GM21447 (cell line): ENCODE results near the gene NOTO.

Source experiments
- ATAC-seq: cut with Tn5 transposase; IDR thresholded peaks from one replicate; pipeline ENCODE4 v1.9.1; 2021; ENCODE audit not compliant: unreplicated experiment

NOTO gene

GRCh38 chr2:73233154-73233931 lies 31.0 kb downstream of the NOTO start, which contains the start of gene PRADC1:
Gene PRADC1 (minus strand): TSS chr2:73233239. CDS start chr2:73233160, 79 bp downstream.
- peak; percentile 90 for ATAC-seq

DNA sequence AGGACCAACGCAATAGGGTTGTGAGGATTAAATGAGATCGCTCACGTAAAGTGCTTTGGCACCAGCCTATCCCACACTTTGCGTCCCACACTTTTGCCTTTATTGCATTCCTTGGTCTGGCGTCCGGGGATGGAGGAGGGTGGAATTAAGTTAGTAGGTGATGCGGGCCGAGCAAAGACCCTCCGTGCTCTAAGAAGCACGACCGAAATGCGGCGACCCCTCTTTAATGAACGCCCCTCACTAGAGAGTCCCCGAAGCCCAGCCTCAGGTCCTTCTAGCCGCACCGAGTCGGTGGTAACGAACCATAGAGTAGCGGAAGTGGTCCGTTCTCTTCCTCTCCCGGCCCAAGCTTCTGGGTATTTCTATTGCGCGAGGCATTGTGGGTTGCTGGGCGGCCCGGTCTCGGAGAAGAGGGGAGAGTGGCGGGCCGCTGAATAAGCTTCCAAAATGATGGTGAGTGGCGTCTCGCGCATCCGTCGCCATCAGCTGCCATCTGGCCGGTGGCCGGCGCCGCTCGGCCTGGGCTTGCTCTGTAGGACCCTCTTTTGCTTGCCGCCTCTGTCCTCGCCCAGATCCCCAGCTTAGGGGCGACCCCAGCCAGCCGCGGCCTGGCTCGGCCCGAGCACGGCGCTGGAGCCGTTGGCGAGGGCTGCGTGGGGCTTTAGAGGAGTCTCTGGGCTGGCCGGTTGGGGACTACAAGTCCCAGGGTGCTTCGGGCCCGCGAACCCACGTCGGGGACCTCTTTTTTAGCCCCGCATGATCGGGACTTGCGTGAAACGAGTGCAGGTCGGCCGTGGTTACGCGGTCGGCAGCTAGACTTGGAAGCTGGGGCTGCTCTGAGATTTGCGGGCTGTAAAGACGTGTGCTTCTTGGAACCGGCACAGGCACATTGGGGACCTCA lies 31.8 kb downstream of the NOTO start, which contains the start of gene CCT7:
Gene CCT7, plus strand, starts transcription at position 377 of the 901 bp plus-strand sequence. Its CDS starts 71 bp downstream, at position 448.
- peak; percentile 60 for ATAC-seq

DNA sequence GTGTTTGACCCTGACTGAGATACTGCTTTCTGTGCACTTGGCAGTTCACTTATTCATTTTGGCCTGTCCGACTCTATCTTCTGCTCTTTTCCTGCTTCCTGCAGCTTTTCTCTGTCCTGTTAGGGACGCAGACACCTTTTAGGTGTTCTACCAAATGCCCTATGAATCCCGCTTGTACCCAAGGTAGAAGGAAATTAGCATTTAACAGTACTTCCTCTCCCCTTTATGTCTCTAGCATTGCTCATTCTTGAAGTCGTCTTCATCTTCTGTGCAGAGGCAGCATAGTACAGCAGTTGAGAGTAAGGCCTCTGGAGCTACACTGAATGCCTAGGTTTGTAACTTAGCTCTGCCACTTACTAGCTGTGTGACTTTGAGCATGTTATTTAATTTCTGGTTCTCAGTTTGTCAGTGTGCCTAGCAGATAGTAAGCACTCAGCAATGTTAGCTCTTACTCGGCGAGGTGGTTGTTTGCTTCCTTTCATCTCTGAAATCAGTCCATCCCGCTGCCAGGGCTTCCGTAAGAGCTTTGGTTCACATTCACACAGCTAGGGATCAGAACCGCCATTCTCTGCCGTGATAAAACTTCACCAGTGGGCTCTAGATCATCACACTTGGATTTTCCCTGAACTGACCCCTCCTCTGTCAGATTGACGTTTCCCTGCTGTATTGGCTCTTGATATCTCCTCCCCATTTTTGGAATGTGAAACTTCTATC lies 33.1 kb downstream of the NOTO start:
- no peak for ATAC-seq

DNA sequence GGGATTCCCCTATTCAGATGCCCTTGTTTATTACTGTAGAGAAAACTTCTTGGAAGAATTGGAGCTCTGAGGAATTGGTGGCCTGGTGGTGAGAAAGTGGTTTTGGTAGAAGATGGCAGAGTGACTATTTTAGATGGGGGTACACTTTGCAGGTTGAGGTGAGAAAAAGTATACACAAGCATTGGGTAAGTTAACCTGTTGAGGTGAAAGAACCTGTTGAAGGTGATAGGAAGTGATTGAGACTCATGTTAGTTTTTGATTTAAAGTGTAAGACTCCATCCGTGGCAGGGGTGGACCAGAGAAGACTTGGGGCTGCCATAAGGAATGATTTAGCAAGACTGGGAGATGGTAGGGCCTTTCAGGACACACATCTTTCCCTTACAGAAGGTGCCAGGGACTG lies 34.8 kb downstream of the NOTO start:
- ATAC-seq, result no peak

DNA sequence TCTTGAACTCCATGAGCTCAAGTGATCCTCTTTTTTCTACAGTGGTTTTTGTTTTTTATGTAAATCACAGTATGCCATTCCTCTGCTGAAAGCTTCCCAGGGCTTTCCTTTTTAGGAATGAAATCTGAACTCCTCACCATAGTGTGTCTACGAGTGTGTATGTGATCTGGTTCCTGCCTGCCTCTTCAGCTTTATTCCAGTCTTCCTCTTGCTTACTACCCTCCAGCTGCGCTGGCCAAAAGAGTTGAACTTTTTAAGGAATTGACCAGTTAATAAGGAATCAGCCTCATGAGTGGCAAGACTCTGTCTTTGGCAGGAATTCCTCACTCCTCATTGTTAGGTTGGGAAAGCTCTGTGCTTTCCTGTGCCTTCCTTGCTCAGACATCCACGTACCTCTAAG lies 35.8 kb downstream of the NOTO start:
- no peak for ATAC-seq

- ATAC-seq, result no peak
Measured at GRCh38 chr2:73238976-73239375, 36.6 kb downstream of the NOTO start.

GRCh38 chr2:73239776-73240175 lies 37.4 kb downstream of the NOTO start:
- no peak for ATAC-seq

GRCh38 chr2:73243884-73244570 lies 41.7 kb downstream of the NOTO start:
- ATAC-seq, result no peak

DNA sequence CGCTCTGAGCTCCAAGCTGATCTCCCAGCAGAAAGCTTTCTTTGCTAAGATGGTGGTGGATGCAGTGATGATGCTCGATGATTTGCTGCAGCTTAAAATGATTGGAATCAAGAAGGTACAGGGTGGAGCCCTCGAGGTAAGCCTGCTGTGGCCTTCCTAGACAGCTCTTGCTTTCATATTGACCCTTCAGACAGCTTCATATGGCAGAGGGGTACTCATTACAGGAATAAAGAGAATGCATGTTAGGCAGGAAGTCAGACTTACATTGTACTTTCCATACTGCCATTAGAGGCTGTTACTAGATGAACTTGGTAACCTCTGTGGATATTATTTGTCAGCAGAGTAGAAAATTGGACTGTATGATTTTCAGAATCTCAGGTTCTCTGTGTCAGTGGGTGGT lies 42.2 kb downstream of the NOTO start:
- ATAC-seq, result no peak

DNA sequence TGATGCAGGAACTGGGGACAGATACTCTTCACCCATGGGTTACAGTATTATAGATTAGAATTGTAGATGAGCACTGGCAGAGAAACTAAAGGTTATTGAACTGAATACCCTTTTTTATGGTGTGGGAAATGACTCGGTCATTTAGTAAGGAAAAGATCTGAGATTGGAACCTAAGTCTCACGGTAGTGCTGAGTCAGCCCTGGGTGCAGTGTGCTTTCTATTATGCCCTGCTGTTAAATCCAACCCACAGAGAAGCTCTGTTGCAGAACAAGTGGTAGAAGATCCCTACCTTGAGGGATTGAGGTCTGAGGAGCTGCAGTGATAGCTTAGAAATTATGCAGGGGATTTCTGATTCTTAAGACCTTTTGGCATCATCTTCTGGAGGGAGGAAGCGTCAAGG lies 44.5 kb downstream of the NOTO start:
- no peak for ATAC-seq

DNA sequence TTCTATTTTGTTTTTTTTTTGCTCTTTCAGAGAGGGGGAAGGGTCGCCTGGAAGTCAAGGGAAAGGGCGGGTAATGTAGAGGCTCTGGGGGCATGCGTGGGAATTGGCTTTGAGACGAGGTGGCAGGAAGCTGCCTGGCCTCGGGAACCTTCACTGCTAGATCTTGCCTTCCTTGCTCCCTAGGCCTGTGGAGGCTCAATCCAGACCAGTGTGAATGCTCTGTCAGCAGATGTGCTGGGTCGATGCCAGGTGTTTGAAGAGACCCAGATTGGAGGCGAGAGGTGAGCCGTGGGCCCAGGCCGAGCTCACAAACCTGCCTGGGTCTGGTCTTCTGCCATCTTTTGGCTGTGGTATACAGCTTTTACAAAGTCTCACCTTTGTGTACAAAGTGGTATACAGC lies 47.3 kb downstream of the NOTO start:
- no peak for ATAC-seq

GRCh38 chr2:73250872-73251846 lies 48.8 kb downstream of the NOTO start:
- ATAC-seq, result no peak

DNA sequence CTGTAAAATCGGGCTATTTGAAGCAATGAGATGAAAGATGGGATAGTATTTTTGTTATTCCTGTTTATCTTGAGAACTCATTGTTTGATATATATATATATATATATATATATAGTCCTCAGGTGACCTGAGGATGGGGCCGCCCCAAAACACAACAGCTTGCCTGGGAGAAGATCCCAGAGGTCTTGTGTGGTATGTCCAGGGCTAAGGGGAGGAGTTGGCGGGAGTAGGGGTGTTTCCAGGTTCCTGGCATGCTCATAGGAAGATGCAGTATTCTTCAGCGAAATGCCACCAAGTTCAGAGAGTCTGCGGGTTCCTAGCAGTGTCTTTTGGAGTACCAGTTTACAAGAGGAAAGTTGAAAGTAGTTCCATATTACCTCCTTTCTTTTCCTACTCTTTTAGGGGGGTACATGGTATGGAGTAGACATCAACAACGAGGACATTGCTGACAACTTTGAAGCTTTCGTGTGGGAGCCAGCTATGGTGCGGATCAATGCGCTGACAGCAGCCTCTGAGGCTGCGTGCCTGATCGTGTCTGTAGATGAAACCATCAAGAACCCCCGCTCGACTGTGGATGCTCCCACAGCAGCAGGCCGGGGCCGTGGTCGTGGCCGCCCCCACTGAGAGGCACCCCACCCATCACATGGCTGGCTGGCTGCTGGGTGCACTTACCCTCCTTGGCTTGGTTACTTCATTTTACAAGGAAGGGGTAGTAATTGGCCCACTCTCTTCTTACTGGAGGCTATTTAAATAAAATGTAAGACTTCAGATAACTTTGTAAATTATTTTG lies 50.1 kb downstream of the NOTO start:
- no peak for ATAC-seq

- no peak for ATAC-seq
Measured at GRCh38 chr2:73253400-73253799, 51.0 kb downstream of the NOTO start.

GRCh38 chr2:73253901-73254300 lies 51.5 kb downstream of the NOTO start:
- ATAC-seq, result no peak

GRCh38 chr2:73254343-73255006 lies 52.1 kb downstream of the NOTO start:
- no peak for ATAC-seq

GRCh38 chr2:73255007-73255644 lies 52.8 kb downstream of the NOTO start:
- no peak for ATAC-seq
